ENCODE results near the gene PCDHGA7. TPM values are rescaled to one million over a fixed set of nuclear protein-coding genes. Genes with fewer than 3 reads are reported as not detected.

The PCDHGA7 gene
- polyA plus RNA-seq, 1 of the 3 experiments (the other 2 are of a cell fraction), result 7.8 TPM

- TF ChIP-seq MAX (IDR thresholded peaks at IDR 0.05; ENCODE audit: low read depth) (no peak), CHD2 (IDR thresholded peaks at IDR 0.05; ENCODE audit: low read length, partially characterized antibody) (no peak), TEAD4 (IDR thresholded peaks at IDR 0.05; ENCODE audit: borderline replicate concordance, insufficient read depth) (no peak), CTCF (IDR thresholded peaks at IDR 0.05) (peak; percentile 54), MXI1 (IDR thresholded peaks at IDR 0.05; ENCODE audit: low read depth, low read length) (no peak), RAD21 (IDR thresholded peaks at IDR 0.05; ENCODE audit: low read length) (peak; percentile 47), TCF12 (IDR thresholded peaks at IDR 0.05) (no peak), IRF3 (IDR thresholded peaks at IDR 0.05; ENCODE audit: low read depth, low read length) (no peak), SMC3 (IDR thresholded peaks at IDR 0.05; ENCODE audit: low read depth, low read length) (peak; percentile 26; the same call in 1 of the 2 replicates), FOXM1 (IDR thresholded peaks at IDR 0.05; ENCODE audit: low read depth) (no peak)
- TF ChIP-seq, protein P1, sequence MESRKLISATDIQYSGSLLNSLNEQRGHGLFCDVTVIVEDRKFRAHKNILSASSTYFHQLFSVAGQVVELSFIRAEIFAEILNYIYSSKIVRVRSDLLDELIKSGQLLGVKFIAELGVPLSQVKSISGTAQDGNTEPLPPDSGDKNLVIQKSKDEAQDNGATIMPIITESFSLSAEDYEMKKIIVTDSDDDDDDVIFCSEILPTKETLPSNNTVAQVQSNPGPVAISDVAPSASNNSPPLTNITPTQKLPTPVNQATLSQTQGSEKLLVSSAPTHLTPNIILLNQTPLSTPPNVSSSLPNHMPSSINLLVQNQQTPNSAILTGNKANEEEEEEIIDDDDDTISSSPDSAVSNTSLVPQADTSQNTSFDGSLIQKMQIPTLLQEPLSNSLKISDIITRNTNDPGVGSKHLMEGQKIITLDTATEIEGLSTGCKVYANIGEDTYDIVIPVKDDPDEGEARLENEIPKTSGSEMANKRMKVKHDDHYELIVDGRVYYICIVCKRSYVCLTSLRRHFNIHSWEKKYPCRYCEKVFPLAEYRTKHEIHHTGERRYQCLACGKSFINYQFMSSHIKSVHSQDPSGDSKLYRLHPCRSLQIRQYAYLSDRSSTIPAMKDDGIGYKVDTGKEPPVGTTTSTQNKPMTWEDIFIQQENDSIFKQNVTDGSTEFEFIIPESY (IDR thresholded peaks at IDR 0.05; ENCODE audit: borderline replicate concordance, low read depth), result no peak
- TF ChIP-seq, protein P2, sequence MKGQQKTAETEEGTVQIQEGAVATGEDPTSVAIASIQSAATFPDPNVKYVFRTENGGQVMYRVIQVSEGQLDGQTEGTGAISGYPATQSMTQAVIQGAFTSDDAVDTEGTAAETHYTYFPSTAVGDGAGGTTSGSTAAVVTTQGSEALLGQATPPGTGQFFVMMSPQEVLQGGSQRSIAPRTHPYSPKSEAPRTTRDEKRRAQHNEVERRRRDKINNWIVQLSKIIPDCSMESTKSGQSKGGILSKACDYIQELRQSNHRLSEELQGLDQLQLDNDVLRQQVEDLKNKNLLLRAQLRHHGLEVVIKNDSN (IDR thresholded peaks at IDR 0.05; ENCODE audit: borderline replicate concordance, low read depth), result no peak
- TF ChIP-seq, protein P3, sequence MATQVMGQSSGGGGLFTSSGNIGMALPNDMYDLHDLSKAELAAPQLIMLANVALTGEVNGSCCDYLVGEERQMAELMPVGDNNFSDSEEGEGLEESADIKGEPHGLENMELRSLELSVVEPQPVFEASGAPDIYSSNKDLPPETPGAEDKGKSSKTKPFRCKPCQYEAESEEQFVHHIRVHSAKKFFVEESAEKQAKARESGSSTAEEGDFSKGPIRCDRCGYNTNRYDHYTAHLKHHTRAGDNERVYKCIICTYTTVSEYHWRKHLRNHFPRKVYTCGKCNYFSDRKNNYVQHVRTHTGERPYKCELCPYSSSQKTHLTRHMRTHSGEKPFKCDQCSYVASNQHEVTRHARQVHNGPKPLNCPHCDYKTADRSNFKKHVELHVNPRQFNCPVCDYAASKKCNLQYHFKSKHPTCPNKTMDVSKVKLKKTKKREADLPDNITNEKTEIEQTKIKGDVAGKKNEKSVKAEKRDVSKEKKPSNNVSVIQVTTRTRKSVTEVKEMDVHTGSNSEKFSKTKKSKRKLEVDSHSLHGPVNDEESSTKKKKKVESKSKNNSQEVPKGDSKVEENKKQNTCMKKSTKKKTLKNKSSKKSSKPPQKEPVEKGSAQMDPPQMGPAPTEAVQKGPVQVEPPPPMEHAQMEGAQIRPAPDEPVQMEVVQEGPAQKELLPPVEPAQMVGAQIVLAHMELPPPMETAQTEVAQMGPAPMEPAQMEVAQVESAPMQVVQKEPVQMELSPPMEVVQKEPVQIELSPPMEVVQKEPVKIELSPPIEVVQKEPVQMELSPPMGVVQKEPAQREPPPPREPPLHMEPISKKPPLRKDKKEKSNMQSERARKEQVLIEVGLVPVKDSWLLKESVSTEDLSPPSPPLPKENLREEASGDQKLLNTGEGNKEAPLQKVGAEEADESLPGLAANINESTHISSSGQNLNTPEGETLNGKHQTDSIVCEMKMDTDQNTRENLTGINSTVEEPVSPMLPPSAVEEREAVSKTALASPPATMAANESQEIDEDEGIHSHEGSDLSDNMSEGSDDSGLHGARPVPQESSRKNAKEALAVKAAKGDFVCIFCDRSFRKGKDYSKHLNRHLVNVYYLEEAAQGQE (IDR thresholded peaks at IDR 0.05; ENCODE audit: low read depth, low read length), result no peak
- POLR2A ChIA-PET, result no interaction called here
Measured at GRCh38 chr5:141412854-141413539, 30.5 kb downstream of the PCDHGA7 start, which contains the start of gene PCDHGA10. TSS of gene PCDHGA10 (plus strand) at chr5:141412987. CDS start at chr5:141413176, 189 bp downstream.

More at GRCh38 chr5:141412854-141413539, 30.5 kb downstream of the PCDHGA7 start, which contains the start of gene PCDHGA10:
- Histone ChIP-seq H3K27ac (ENCODE audit: low read depth in 2 of 2, low read length in 1 of 2) (no peak within 1 kb of the TSS), H3K4me1 (ENCODE audit: control insufficient read depth in 1 of 2, insufficient read depth in 2 of 2, low read depth in 1 of 2, low read length in 1 of 2) (no peaks in the 10 kb centered on the region), H3K9me2 (no peaks in the 10 kb centered on the region), H3K9me3 (no peaks in the 10 kb centered on the region), H4K20me1 (ENCODE audit: insufficient read depth) (no peaks in the 10 kb centered on the region), H3K4me3 (ENCODE audit: low read depth in 2 of 2, low read length in 1 of 2) (peak within 1 kb of the TSS; percentile 22 to 28; a peak in 3 of 4 replicates), H3K27me3 (ENCODE audit: insufficient read depth) (no peaks in the 10 kb centered on the region), H3K79me2 (ENCODE audit: insufficient read depth) (no peaks in the 10 kb centered on the region), H3K4me2 (no peak within 1 kb of the TSS), H3F3A (replicated peaks; ENCODE audit: insufficient read depth) (peaks cover 4% of the 10 kb centered on the region), H3K36me3 (replicated peaks in 1 of 2; ENCODE audit: control insufficient read depth in 1 of 2, insufficient read depth in 2 of 2, low read length in 1 of 2) (no peaks in the 10 kb centered on the region), H3K9ac (no peak within 1 kb of the TSS), H2AFZ (ENCODE audit: low read depth) (no peak within 1 kb of the TSS)
- DNase-seq, result no peak
- WGBS (ENCODE audit: low lambda C conversion rate), result 85% methylated on average over 31 of the region's 31 CpGs
- CTCF ChIA-PET, result interaction anchor here (0.9 to 2.5 kb wide), 5 partner anchors 105 to 328 kb away, joined by 3 to 11 read pairs (median 4); no protein-coding TSS in a partner anchor

Measured in SK-N-SH (cell line).